ENCODE results near the gene DDIT3.

DNA sequence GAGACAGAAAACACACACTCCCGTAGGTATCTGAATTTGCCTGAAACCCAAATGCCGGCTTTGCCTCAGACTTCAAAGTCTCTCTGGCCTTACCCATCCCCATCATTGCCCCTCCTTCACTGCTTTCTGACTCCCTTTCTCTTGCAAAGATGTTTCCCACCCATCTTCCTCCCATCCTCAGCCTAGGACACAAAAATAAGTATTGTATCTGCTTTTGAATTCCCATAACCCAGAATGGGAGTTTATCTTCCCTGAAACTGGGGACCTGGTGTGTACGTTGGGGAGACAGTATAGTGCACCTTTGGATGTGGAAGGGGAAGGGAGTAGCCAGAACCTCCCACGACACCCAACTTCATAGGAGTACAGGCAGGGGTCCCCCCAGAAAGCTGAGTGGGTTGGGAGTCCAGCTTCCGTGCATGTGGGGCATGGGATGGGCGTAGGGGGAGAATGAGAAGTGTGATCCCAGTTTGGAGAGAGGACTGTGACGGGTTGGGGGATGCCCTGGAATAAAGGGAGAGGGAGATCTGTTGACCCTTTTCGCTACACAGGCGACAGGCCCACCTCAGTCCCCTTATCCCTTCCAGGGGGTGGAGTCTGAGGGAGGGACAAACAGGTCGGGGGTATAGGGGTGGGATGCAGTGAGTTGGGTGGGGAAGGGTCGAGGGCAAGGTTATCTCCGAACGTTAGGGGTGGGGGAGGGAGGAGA lies 29.0 kb upstream of the DDIT3 start:
- TF ChIP-seq, protein P1, sequence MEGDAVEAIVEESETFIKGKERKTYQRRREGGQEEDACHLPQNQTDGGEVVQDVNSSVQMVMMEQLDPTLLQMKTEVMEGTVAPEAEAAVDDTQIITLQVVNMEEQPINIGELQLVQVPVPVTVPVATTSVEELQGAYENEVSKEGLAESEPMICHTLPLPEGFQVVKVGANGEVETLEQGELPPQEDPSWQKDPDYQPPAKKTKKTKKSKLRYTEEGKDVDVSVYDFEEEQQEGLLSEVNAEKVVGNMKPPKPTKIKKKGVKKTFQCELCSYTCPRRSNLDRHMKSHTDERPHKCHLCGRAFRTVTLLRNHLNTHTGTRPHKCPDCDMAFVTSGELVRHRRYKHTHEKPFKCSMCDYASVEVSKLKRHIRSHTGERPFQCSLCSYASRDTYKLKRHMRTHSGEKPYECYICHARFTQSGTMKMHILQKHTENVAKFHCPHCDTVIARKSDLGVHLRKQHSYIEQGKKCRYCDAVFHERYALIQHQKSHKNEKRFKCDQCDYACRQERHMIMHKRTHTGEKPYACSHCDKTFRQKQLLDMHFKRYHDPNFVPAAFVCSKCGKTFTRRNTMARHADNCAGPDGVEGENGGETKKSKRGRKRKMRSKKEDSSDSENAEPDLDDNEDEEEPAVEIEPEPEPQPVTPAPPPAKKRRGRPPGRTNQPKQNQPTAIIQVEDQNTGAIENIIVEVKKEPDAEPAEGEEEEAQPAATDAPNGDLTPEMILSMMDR (IDR thresholded peaks at IDR 0.05; ENCODE audit: low read depth, low read length, poor library complexity, severe bottlenecking): no peak
- TF ChIP-seq EZH2phosphoT487 (IDR thresholded peaks at IDR 0.05; ENCODE audit: borderline replicate concordance, low read length): no peak

Data from DOHH2 (cell line).